ENCODE measurements around the gene NTM.

The NTM gene

GRCh38 chr11:131985846-131986301 lies 615.5 kb downstream of the NTM start:
- DNase-seq: no peak

- DNase-seq: no peak
Observed at GRCh38 chr11:131987703-131988102, 617.3 kb downstream of the NTM start.

GRCh38 chr11:131991606-131992005 lies 621.2 kb downstream of the NTM start:
- no peak for DNase-seq

- no peak for DNase-seq
Observed at GRCh38 chr11:131993246-131993645, 622.8 kb downstream of the NTM start.

- no peak for DNase-seq
Observed at GRCh38 chr11:131998020-131998419, 627.6 kb downstream of the NTM start.

- no peak for DNase-seq
Observed at GRCh38 chr11:131999084-131999483, 628.7 kb downstream of the NTM start.

- DNase-seq: no peak
Observed at GRCh38 chr11:131999955-132000354, 629.5 kb downstream of the NTM start.

GRCh38 chr11:132005887-132006286 lies 635.5 kb downstream of the NTM start:
- no peak for DNase-seq

GRCh38 chr11:132006884-132007580 lies 636.6 kb downstream of the NTM start:
- no peak for DNase-seq

- no peak for DNase-seq
Observed at GRCh38 chr11:132008226-132008625, 637.8 kb downstream of the NTM start.

- DNase-seq: no peak
Observed at GRCh38 chr11:132008872-132009271, 638.5 kb downstream of the NTM start.

GRCh38 chr11:132020001-132020400 lies 649.6 kb downstream of the NTM start:
- no peak for DNase-seq

GRCh38 chr11:132022285-132022684 lies 651.9 kb downstream of the NTM start:
- no peak for DNase-seq

GRCh38 chr11:132022733-132023478 lies 652.5 kb downstream of the NTM start:
- DNase-seq: no peak

GRCh38 chr11:132024587-132025295 lies 654.3 kb downstream of the NTM start:
- no peak for DNase-seq

GRCh38 chr11:132026746-132027145 lies 656.3 kb downstream of the NTM start:
- no peak for DNase-seq

GRCh38 chr11:132028380-132029240 lies 658.2 kb downstream of the NTM start:
- DNase-seq: no peak

- DNase-seq: no peak
Observed at GRCh38 chr11:132030896-132031295, 660.5 kb downstream of the NTM start.

- DNase-seq: no peak
Observed at GRCh38 chr11:132032555-132032954, 662.1 kb downstream of the NTM start.

- no peak for DNase-seq
Observed at GRCh38 chr11:132033051-132033450, 662.6 kb downstream of the NTM start.

GRCh38 chr11:132035228-132035627 lies 664.8 kb downstream of the NTM start:
- DNase-seq: no peak

GRCh38 chr11:132035766-132036165 lies 665.4 kb downstream of the NTM start:
- DNase-seq: no peak

GRCh38 chr11:132036220-132036619 lies 665.8 kb downstream of the NTM start:
- no peak for DNase-seq
